ENCODE data around the gene TM9SF3.
"Not testable (repeated sequence)": the region's sequence is repeated elsewhere in the genome, so short reads cannot be mapped to it uniquely, and the experiment has no call there.

Gene TM9SF3

GRCh38 chr10:96579133-96579532 is 7.7 kb downstream of the TM9SF3 start:
- DNase-seq (ENCODE audit: insufficient read length, low spot score) (no peak), FAIRE-seq (no peak)
- TF ChIP-seq CTCF (IDR thresholded peaks at IDR 0.05; ENCODE audit: insufficient read depth, missing control alignments), result no peak

- TF ChIP-seq CTCF (IDR thresholded peaks at IDR 0.05; ENCODE audit: insufficient read depth, missing control alignments), result no peak
- FAIRE-seq (no peak), DNase-seq (ENCODE audit: insufficient read length, low spot score) (no peak)
Measured at GRCh38 chr10:96578633-96579032, 8.2 kb downstream of the TM9SF3 start.

GRCh38 chr10:96578022-96578421 is 8.8 kb downstream of the TM9SF3 start:
- no peak for DNase-seq (ENCODE audit: insufficient read length, low spot score)
- no peak for TF ChIP-seq CTCF (IDR thresholded peaks at IDR 0.05; ENCODE audit: insufficient read depth, missing control alignments)
- no peak for FAIRE-seq

GRCh38 chr10:96577069-96577468 is 9.7 kb downstream of the TM9SF3 start:
- no peak for TF ChIP-seq CTCF (IDR thresholded peaks at IDR 0.05; ENCODE audit: insufficient read depth, missing control alignments)
- no peak for FAIRE-seq
- DNase-seq (ENCODE audit: insufficient read length, low spot score), result no peak

GRCh38 chr10:96576277-96576980 is 10.4 kb downstream of the TM9SF3 start:
- FAIRE-seq (peak; percentile 81), DNase-seq (ENCODE audit: insufficient read length, low spot score) (no peak)
- no peak for TF ChIP-seq CTCF (IDR thresholded peaks at IDR 0.05; ENCODE audit: insufficient read depth, missing control alignments)

GRCh38 chr10:96574564-96574963 is 12.2 kb downstream of the TM9SF3 start:
- FAIRE-seq; DNase-seq (ENCODE audit: insufficient read length, low spot score): not testable (repeated sequence)

- FAIRE-seq, result no peak
- no peak for DNase-seq (ENCODE audit: insufficient read length, low spot score)
- no peak for TF ChIP-seq CTCF (IDR thresholded peaks at IDR 0.05; ENCODE audit: insufficient read depth, missing control alignments)
Measured at GRCh38 chr10:96573036-96573435, 13.8 kb downstream of the TM9SF3 start.
